Smooth muscle cell (in vitro differentiated cells): ENCODE data around the gene SKAP1. TPM values are rescaled to one million over a fixed set of nuclear protein-coding genes. Genes with fewer than 3 reads are reported as not detected.
"Not testable (repeated sequence)": the region's sequence is repeated elsewhere in the genome, so short reads cannot be mapped to it uniquely, and the experiment has no call there.

Experiments
- DNase-seq: peaks from one replicate; lab custom pipeline; 2025; ENCODE audit not compliant: unreplicated experiment; lab: John Stamatoyannopoulos, UW
- H2AFZ ChIP-seq: fragments of 200-600 bp; sonication (generic); 2 replicates; pipeline ENCODE4 v1.6.0; 2016; ENCODE audit warnings: antibody characterized with exemption, low read depth, mild to moderate bottlenecking
- H3F3A ChIP-seq: fragments of 200-600 bp; sonication (generic); 2 replicates; pipeline ENCODE4 v1.6.0; 2017; ENCODE audit warnings: antibody characterized with exemption, low read depth
- H3K27ac ChIP-seq: fragments of 200-600 bp; sonication (generic); 2 replicates; pipeline ENCODE4 v1.5.1; 2016; ENCODE audit warnings: low read depth, mild to moderate bottlenecking
- H3K27me3 ChIP-seq: fragments of 200-600 bp; sonication (generic); 2 replicates; pipeline ENCODE4 v1.6.1; 2016; ENCODE audit warnings: low read depth, mild to moderate bottlenecking
- H3K36me3 ChIP-seq: fragments of 200-600 bp; sonication (generic); 2 replicates; pipeline ENCODE4 v1.5.1; 2016; ENCODE audit warnings: low read depth
- H3K4me1 ChIP-seq: fragments of 200-600 bp; sonication (generic); 2 replicates; pipeline ENCODE4 v1.5.1; 2016; ENCODE audit warnings: low read depth
- H3K4me2 ChIP-seq: fragments of 200-600 bp; sonication (generic); 2 replicates; pipeline ENCODE4 v1.6.0; 2016; ENCODE audit warnings: mild to moderate bottlenecking
- H3K4me3 ChIP-seq: fragments of 200-600 bp; sonication (generic); 2 replicates; pipeline ENCODE4 v1.5.1; 2016; ENCODE audit warnings: mild to moderate bottlenecking
- H3K79me2 ChIP-seq: fragments of 200-600 bp; sonication (generic); 2 replicates; pipeline ENCODE4 v1.6.0; 2016; ENCODE audit warnings: low read depth, mild to moderate bottlenecking
- H3K9ac ChIP-seq: fragments of 200-600 bp; sonication (generic); 2 replicates; pipeline ENCODE4 v1.6.0; 2016; ENCODE audit warnings: low read depth
- H3K9me3 ChIP-seq: fragments of 200-600 bp; sonication (generic); replicated peaks from 2 replicates; pipeline ENCODE4 v1.5.1; 2016; ENCODE audit warnings: low read depth
- H4K20me1 ChIP-seq: fragments of 200-600 bp; sonication (generic); 2 replicates; pipeline ENCODE4 v1.6.0; 2016; ENCODE audit warnings: low read depth
- WGBS: methylation state at CpG from one replicate; pipeline ENCODE4 v1.1.7; 2016; ENCODE audit warnings: low lambda C conversion rate; 5-methylcytosine and 5-hydroxymethylcytosine counted together
- polyA plus RNA-seq: library from polyadenylated mRNA; unstranded; fragments of >200 nt; fragmentation: Nextera tagmentation; extraction: Ambion mirVana; gene quantifications from 2 replicates; pipeline ENCODE4 v1.2.1, GENCODE V29; 2016
- total RNA-seq: library from RNA; depleted of rRNA; stranded (reverse); fragments of >200 nt; gene quantifications from 2 replicates; pipeline ENCODE4 v1.2.3, GENCODE V29; 2014
- TF ChIP-seq, protein P1 (sequence below): fragments of 200-600 bp; sonication (generic); IDR thresholded peaks from 2 replicates; pipeline ENCODE4 v1.5.1; 2017; ENCODE audit warnings: borderline replicate concordance, mild to moderate bottlenecking, antibody characterized with exemption; ENCODE audit not compliant: insufficient read depth, poor library complexity, severe bottlenecking

Gene SKAP1
- total and polyA plus RNA-seq, 2 experiments from 2014 or later, result not detected

DNA sequence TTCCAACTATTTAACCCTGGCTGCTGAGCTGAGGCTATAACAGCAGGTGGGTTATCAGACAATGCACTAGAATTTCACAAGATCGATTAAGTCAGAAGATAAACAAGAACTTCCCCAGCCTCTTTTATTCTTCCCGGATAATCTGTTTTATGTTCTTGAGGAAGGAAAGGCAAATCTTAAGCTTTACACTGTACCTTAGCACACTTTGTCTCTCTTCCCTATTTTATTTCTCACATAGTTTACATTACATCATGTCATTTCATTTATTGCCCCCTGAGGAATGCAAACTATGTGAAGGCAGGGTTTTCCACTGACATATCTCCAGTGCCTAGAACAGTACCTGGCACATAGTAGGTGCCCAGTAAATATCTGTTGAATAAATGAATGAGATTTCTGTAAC is 139.6 kb downstream of the SKAP1 start:
- Histone ChIP-seq H3K4me3 (no peak overlapping the region), H3K4me2 (no peak overlapping the region), H3K27ac (no peak overlapping the region), H2AFZ (no peak overlapping the region), H3K36me3 (no peaks in the 10 kb centered on the region), H3K9me3 (no peaks in the 10 kb centered on the region), H3K27me3 (peaks cover 55% of the 10 kb centered on the region), H3K79me2 (no peaks in the 10 kb centered on the region), H3K9ac (no peak overlapping the region), H3K4me1 (no peaks in the 10 kb centered on the region), H4K20me1 (no peaks in the 10 kb centered on the region), H3F3A (no peaks in the 10 kb centered on the region)
- 78% methylated on average over 2 of the region's 2 CpGs for WGBS
- no peak for DNase-seq
- TF ChIP-seq, protein P1, sequence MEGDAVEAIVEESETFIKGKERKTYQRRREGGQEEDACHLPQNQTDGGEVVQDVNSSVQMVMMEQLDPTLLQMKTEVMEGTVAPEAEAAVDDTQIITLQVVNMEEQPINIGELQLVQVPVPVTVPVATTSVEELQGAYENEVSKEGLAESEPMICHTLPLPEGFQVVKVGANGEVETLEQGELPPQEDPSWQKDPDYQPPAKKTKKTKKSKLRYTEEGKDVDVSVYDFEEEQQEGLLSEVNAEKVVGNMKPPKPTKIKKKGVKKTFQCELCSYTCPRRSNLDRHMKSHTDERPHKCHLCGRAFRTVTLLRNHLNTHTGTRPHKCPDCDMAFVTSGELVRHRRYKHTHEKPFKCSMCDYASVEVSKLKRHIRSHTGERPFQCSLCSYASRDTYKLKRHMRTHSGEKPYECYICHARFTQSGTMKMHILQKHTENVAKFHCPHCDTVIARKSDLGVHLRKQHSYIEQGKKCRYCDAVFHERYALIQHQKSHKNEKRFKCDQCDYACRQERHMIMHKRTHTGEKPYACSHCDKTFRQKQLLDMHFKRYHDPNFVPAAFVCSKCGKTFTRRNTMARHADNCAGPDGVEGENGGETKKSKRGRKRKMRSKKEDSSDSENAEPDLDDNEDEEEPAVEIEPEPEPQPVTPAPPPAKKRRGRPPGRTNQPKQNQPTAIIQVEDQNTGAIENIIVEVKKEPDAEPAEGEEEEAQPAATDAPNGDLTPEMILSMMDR, result no peak

DNA sequence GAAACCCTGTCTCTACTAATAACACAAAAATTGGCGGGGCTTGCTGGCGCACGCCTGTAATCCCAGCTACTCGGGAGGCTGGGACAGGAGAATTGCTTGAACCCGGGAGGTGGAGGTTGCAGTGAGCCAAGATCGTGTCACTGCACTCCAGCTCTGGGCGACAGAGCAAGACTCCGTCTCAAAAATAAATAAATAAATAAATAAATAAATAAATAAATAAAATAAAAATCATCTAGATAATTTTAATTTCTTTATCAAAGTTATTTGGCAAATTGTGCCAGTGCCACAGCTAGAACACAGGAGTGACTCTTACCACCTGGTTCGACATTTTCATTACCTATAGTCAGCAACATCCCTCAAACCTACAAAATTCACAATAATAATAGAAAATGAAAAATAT is 143.1 kb downstream of the SKAP1 start:
- H2AFZ ChIP-seq, H3F3A ChIP-seq, H3K4me3 ChIP-seq, H3K36me3 ChIP-seq, H3K9ac ChIP-seq, H3K9me3 ChIP-seq, H3K4me2 ChIP-seq, H3K27ac ChIP-seq, H4K20me1 ChIP-seq, H3K4me1 ChIP-seq, DNase-seq, H3K79me2 ChIP-seq: not testable (repeated sequence)
- H3K27me3 ChIP-seq, result peaks cover 33% of the 10 kb centered on the region
- WGBS, result 92% methylated on average over 9 of the region's 9 CpGs

DNA sequence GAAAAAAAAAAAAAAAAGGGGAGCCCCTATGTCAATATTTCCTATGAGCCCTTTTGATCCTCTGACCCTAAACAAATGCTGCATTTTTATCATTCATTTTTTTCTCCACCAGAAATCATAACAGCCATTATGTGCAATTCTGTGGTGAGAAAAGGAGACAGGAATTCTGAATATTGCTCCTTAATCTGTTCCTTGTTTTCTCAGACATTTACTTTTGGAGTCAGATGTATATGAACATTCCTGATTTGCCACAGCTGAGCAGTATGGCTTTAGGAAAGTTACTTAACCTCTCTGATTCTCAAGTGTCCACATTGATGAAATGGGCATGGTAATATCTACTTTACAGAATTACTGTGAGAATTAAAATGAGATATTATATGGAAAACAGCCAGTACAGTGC is 144.4 kb downstream of the SKAP1 start:
- Histone ChIP-seq H2AFZ (no peak overlapping the region), H3F3A (no peaks in the 10 kb centered on the region)

DNA sequence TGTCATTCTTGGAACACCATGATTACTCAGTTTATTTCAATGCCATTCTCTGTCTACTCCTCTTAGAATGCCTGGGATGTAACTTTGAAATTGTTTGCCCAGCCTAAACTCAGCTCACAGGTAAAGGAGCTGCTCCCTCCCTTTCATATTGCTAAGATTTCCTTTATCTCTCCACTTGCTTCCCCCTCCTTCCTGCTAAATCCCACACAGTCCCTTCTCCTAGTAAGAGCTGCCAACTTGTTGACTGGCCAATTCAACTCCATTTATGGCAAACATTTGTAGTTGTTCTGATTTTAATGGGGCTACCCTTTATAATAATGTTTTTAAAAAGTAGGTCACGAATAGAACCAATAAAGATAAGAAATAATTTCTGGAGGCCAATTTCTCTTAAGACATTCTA is 146.1 kb downstream of the SKAP1 start:
- Histone ChIP-seq H3K27ac (no peak overlapping the region), H3K79me2 (no peaks in the 10 kb centered on the region), H3K27me3 (peaks cover 14% of the 10 kb centered on the region), H3K36me3 (no peaks in the 10 kb centered on the region), H2AFZ (no peak overlapping the region), H4K20me1 (no peaks in the 10 kb centered on the region), H3K9ac (no peak overlapping the region), H3K9me3 (no peaks in the 10 kb centered on the region), H3K4me2 (no peak overlapping the region), H3F3A (no peaks in the 10 kb centered on the region), H3K4me3 (no peak overlapping the region), H3K4me1 (no peaks in the 10 kb centered on the region)
- DNase-seq, result no peak
- TF ChIP-seq, protein P1, result no peak
- 84% methylated on average over 1 of the region's 1 CpG for WGBS

More for the DNA sequence above, 144.4 kb downstream of the SKAP1 start:
- Histone ChIP-seq H3K36me3 (no peaks in the 10 kb centered on the region), H3K9me3 (no peaks in the 10 kb centered on the region), H3K4me3 (no peak overlapping the region), H3K27ac (no peak overlapping the region), H3K4me2 (no peak overlapping the region), H3K79me2 (no peaks in the 10 kb centered on the region), H3K4me1 (no peaks in the 10 kb centered on the region), H3K9ac (no peak overlapping the region), H4K20me1 (no peaks in the 10 kb centered on the region), H3K27me3 (peaks cover 23% of the 10 kb centered on the region)
- DNase-seq, result no peak
- TF ChIP-seq, protein P1, result no peak
